GM21786 (cell line): Measurements from ENCODE around the gene NBPF1.
"Not testable (repeated sequence)": the region's sequence is repeated elsewhere in the genome, so short reads cannot be mapped to it uniquely, and the experiment has no call there.

Experiments
- ATAC-seq: cut with Tn5 transposase; IDR thresholded peaks from one replicate; pipeline ENCODE4 v1.9.1; 2021; ENCODE audit not compliant: unreplicated experiment

Gene NBPF1

DNA sequence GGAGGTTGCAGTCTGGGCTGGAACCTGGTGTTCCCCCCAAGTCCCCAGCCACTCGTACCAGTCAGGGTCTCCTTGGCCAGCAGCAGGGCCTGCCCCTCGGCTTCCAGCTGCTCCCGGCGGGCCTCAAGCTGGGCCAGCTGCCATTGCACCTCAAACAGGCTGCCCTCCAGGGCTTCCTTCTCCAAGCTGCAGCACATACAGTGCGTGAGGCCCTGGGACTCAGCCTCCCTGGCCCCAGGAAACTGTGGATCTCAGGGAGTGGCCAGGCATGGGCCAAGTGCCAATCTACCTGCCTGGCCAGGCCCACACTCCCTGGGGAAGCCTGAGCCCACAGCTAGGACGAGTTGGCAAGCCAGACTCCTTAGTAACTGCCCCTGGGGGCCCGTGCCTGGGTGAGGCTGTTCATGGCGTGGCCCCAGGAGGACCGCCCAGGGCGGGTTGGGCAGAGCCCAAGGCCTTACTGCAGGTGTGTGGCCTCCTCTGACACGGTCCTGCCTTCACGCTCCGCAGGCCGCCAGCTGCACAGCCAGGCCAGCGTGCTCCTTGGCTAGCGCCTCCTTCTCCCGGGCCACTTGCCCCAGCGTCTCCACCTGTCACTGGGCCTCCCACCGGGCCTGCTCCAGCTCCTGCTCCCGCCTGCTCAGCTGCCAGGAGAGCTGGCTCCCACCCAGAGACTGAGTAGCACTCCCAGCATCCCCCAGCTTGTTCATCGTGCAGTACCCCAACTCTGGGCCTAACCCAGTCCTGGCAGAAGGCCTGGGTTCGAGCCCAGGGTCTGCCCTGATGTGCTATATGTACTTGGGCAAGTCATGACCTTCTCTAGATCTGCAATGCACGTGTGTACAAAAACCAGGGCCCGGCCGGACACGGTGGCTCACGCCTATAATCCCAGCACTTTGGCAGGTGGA lies 10.7 kb upstream of the NBPF1 start:
- ATAC-seq, result not testable (repeated sequence)

DNA sequence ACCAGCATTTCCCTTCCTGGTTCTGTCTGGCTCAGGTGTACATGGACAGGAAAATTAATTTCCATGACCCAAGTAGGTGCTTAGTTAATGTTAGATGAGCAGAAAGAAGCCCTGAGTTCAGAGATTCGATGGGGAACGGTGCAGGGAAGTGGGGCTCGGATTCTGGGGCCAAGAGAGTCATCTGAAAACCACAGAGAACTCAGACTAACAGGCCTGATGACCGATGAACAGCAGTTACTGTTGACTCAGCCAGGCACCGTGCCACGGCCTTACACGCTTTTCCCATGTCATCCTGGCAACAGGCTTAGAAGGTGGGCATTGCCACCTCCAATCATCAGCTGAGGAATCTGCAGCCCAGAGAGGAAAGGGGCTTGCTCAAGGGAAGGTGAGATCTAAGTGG lies 10.0 kb upstream of the NBPF1 start:
- not testable (repeated sequence) for ATAC-seq

DNA sequence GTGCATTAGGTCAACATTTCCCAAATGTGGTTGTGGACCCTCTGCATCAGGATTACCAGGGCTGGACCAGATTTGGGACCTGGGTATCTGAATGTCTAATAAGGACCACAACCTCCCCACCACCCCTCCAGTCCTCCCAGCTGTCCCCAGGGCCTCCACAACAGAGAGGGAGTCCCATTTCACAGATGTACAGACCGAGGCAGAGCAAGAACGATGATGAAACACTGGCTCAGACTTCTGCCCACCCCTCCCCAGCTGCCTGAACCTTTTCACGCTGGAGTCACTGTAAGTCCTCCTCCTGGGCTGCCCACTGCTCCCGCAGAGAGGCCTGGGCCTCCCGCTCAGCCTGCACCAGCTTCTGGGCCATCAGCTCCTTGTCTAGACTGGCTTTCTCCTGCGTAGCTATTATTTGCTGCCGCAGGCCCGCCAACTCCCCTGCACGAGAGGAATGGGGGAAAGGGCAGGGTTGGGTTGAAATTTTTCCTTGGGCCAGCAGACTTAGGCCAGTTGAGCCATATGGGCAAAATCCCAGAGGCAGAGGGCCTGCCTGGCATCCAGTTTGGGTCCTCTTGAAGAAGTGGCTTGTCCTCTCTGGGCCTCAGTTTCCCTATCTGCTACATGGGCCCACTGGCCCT lies 8.4 kb upstream of the NBPF1 start:
- ATAC-seq, result not testable (repeated sequence)

DNA sequence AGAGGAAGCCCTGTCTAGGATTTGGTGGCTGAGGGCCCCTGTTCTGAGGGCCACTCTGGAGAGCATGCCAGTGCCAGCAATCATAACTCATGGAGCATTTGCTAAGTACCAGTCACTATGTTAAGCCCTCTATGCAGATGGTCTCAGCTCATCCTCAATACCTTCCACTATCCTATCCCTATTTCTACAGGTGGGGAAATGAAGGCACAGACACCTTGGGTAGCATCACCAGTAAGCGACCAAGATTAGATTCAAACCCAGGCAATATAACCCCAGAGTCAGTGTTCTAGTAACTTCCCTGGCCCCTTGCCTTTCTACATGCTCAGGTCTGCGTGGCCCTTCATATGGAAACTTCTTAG lies 7.9 kb upstream of the NBPF1 start:
- ATAC-seq, result no peak

DNA sequence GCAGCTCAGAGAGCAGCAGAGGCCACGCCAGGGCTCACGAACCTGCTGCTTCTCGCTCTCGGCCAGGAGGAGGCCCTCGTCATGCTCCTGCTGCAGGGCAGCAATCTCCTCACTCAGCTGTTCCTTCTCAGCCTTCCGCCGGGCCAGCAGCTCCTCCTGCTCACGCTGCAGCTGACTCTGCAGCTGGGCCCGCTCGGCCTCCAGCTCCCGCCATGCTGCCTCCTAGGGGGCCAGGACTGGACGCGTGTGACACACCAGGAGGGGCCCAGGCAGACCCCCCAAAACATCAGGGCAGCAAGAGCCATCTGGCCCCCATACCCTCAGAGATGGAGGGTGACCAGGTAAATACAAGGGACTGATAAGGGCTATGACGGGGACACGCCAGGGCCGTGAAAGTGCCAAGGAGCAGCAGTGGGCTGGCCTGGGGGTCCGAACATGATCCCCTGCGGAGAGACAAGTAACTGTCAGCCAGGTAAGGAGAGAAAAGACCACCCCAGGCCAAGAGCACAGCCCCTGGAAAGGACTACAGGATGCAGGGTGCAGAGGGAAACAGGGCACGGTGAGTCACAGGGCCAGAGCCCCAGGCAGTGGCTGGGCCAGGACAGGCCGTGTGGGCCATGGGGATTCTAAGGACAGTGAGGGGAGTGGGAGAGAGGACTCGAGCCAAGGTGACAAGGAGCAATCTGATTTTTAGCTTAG lies 6.6 kb upstream of the NBPF1 start:
- ATAC-seq, result not testable (repeated sequence)

DNA sequence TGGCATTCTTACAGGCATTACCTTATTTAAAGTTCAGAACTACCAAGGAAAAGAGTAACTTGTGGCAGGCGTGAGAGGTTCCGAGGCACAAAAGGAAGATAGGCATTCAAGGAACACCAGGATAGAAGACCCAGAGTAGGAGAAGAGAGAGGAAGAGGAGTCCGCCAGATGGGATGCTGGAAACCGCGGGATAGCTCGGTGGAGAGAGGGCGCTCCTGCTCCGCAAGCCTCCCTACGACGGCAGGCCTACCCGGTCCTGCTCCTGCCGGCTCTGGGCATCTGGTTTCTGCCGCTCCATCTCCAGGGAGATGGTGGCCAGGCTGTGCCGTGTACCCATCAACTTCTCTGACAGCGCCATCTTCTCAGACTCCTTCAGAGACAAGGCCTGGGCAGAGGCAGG lies 5.4 kb upstream of the NBPF1 start:
- no peak for ATAC-seq

DNA sequence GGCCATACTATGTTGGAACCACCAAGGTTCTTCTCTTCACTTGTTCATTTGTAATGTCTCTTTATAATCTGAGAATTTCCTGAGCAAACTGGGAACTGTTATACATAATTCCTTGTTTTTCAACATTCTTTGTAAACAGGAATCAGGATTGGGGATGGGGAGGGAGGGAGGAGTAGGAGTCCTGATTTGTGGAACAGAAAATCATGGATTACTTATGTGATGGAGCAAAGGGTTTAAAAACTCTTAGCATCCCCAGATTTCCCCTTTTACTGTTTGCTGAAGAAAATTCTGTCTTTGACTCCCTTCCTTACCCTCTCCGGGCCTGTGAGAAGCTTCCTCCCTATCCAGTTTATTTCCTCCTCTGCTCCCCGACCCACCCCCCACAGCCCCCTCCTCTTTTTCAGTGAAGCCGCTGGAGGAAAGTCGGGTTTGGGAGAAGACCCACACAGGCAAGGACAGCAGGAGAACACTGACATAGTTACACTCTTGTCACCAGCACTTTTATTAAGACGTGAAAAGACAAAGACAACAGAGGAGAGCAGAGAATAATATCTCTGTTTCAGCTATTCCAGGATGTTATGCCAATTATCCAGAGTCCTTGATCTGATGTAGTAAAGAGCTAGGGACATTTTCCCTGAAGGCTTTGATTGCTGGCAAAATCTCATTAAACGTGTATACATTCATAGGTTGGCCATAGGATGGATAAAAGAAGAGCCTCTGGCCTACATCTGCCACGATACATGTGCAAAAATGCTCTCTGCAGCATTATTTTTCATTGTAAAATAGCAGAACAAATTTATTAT lies 4.6 kb upstream of the NBPF1 start:
- ATAC-seq, result no peak

DNA sequence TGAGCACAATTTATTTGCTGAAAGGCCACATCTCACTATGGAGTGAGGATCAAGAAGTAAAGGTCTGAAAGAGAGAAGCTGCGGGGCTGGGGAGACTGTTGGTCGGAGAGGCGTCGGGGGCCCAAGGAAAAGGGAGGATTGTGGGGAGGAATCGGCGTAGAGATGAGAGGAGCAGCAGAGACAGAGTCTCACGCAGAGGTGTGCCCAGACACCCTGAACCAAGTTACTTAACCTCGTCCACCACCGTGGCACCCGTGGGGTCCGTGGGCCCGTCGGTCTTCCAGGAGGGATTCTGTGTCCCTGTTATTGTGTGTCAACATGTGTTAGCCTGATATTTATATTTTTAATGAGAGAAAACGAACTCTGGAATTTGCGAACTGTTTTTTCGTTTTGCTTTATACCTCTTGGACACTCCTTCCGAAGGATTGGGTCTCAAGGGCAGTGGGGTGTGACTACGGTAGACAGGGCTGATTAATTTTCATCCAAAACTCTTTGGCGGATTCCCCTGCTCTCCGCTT lies 3.8 kb upstream of the NBPF1 start:
- ATAC-seq, result no peak

DNA sequence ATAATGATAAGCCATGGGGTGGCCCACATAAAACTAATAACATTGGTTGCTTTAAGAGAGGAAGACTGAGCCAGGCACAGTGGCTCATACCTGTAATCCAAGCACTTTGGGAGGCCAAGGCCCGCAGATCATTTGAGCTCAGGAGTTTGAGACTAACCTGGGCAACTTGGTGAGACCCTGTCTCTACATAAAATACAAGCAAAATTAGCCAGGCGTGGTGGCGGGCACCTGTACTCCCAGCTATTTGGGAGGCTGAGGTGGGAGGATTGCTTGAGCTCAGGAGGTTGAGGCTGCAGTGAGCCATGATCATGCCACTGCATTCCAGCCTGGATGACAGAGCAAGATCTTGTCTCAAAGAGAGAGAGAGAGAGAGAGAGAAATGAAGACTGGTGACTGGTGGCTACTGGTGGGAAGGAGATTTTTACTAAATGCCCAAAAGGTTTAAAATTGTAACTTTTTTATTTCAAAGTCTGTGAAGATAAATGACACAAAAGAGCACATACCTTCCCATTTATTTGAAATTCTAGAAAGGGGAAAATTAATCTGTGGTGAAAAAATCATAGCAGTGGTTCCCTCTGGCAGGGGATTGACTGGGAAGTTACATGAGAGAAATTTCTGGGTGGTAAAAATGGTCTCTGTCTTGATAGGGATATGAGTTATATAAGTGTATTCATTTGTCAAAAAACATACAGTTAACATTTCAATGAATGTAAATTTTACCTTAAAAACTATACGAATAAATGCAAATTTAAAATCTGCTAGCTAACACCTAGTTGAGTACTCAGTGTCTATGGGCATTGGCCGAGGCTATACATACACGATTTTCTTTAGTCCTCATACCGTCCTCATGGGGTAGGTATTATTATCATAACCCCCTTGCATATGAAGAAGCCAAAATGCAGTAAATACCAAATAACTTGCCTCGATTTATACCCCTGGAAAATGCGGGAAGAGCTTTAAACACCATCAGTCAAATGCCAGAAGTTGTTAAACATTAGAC lies 2.2 kb upstream of the NBPF1 start:
- no peak for ATAC-seq

DNA sequence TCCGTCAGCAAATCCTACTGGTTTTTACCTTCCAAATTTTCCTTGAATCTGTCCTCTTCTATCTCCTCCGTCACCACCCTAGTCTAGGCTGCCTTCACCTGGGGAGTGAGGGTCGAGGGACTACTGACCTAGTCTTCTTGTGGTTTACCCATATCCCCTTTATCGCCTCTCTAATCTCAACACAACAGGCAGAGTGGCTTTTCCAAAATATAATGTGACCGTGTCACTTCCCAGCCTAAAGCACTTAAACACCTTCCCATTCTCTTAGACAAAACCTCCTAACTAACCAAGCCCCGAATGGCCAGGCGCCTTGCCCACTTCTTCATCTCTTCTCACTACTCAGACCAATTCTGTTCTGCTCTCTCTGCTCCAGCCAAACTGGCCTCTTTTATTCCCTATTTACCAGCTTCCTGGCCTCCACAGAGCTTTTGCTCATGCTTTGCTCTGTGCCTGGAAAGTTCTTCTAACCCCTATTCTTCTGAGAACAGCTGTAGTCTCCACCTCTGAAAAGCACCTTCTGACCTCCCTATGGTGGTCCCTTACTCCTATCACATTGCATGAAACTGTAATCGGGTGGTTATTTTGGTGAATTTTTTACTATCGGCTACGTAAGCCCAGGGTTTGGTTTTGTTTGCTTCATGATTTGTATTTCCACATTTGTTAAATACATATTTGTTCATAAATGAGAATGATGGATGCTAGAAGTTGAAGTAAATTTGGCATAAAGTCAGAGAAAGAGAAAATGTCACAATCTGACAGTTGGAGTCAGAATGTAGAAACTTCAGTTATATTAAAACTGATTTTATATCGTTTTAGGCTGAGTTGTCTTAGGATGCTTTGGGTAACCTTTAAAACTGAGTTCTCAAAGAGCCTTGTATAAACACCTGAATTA lies 1.2 kb upstream of the NBPF1 start:
- no peak for ATAC-seq

DNA sequence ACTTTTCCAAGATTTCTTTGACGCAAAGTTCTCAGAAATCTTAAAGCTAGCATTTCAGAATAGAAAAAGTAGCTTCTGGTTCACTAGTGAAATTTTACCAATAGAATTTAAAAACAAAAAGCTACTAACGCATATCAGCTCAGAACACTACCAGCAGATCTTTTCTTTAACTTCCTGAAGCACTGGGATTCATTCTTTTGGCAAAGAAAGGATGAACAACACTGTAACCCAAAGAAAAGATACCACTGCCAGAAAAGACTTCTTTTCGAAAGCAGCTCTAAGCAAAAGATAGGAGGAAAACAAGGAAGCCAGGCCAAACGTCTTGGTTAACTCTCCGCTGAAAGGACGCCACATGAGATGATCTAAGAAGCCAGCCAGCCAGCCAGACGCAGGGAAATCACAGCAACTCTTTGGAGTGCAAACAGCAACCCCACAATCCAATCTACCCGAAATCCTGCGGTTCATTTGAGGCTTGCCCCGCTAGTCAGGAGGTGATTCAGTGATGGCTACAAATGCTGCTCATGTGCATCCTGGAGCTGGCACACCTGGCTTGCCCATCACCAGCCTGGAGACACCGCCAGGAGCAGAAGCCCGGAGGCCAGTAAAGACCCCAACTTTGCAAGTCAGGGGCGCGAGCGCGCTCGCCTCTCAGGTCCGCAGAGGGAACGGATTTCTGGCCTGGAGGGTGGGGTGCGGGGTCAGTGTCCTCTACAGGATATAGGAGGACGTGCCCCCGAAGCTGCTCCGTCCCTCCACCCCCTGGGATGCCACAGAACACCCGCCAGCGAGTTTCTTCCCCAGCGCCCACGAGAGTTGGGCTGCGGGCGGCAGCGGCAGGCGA lies 812 bp downstream of the NBPF1 start:
- no peak for ATAC-seq

DNA sequence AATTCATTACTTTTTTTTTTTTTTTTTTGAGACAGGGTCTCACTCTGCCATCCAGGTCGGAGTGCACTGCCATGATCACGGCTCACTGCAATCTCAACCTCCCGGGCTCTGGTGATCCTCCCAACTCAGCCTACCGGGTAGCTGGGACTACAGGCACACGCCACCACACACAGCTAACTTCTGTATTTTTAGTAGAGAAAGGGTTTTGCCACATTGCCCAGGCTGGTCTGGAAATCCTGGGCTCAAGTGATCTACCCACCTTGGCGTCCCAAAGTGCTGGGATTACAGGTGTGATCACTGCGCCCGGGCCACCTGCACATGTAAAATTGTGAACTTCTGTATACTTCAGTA lies 1.4 kb downstream of the NBPF1 start:
- not testable (repeated sequence) for ATAC-seq

DNA sequence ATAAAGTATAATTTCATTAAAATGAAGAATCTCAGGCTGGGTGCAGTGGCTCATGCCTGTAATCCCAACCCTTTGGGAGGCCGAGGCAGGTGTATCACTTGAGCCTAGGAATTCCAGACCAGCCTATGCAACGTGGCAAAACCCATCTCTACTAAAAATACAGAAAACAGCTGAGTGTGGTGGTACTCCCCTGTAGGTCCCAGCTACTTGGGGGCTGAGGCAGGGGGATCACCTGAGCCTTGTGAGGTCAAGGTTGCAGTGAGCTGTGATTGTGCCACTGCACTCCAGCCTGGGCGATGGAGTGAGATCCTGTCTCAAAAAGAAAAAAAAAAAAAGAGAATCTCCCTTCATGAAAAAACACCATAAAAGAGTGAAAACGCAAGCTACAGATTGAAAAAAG lies 2.2 kb downstream of the NBPF1 start:
- ATAC-seq, result not testable (repeated sequence)

DNA sequence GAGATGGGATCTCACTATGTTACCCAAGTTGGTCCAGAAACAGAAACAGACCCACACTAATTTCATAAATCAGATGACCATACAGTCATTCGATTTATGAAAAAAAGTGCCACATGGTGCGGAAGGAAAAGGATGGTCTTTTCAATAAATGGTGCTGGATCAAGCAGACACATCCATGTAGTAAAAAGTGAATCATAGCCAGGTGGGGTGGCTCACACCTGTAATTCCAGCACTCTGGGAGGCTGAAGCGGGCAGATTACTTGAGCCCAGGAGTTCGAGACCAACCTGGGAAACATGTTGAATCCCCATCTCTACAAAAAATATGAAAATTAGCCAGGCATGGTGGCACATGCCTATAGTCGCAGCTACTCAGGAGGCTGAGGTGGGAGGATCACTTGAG lies 2.8 kb downstream of the NBPF1 start:
- not testable (repeated sequence) for ATAC-seq

DNA sequence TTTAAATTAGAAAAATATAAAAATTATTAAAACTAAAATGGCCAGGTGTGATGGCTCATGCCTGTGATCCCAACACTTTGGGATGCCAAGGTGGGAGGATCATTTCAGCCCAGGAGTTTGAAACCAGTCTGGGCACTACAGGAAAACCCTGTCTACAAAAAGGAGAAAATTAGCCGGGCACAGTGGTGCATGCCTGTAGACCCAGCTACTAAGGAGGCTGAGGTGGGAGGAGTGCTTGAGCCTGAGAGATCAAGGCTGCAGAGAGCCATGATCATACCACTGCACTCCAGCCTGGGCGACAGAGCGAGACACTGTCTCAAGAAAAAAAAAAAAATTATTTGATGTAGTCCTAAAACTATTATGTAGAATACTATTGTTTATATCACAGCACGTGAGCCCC lies 3.6 kb downstream of the NBPF1 start:
- ATAC-seq, result not testable (repeated sequence)

DNA sequence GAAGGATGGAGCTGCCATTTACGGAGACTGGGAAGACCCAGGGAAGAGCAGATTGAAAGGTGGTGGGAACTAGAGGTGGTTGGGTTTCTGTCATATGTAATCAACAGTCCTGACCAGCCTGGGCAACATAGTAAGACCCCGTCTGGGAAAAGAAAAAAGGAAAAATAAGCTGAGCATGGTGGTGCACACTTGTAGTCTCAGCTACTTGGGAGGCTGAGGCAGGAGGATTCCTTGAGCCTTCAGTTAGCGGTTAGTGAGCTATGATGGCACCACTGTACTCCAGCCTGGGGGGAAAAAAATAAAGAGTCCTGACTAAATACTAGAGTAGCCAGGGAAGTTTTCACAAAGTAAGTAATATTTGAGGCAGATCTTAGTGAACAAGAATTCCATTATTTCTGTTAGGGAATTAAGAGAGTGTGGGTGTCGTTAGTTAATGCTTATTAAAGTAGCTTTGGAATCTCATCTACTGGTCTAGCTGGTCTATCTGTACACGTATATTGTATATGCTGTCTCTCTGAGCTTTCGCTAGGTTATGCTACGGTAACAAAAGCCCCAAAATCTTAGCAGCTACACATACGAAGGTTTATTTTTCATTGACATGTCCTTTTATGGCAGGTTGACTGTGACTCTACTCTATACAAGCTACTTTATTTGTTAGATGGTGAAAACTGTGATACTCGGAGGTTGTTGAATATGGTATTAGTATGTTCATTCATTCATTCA lies 4.4 kb downstream of the NBPF1 start:
- ATAC-seq, result no peak
